GM19455 (cell line): ENCODE measurements around the gene HYAL1.

Source experiments
- ATAC-seq: cut with Tn5 transposase; IDR thresholded peaks from one replicate; pipeline ENCODE4 v1.9.1; 2021; ENCODE audit not compliant: unreplicated experiment

Gene HYAL1

DNA sequence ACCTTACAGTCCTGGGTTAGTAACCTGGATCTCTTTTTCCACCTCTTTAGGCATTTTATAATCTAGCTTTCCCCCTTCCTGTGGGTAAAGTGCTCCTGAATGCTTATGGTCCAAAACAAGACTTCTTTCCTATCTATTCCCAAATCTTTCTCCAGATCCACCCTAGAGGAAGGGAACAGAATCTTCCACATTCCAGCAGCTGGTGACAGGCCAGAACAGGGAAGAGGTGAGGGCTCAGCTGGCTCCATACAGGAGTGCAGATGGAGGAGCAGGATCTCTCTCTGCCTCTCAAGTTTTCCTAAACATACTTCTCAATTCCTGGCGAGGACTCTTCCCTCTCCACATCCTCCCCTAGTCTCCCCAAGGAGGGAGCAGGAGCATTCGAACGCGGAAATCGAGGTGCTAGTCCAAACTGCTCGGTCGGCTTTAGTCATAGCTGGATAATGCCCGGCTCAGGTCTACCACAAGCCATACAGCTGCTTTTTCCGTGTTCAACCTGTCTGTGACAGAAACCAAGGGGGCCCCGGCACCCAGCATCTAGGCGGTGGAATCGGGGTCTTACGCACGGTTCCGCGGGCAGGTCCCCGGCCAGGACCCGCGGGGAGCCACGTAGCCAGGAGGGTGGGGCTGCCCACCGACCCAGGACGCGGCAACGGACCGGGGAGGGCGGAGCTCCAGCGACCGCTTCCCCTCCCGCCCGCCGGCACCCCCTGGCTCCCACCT is 33.2 kb upstream of the HYAL1 start:
- ATAC-seq: peak; percentile 34

DNA sequence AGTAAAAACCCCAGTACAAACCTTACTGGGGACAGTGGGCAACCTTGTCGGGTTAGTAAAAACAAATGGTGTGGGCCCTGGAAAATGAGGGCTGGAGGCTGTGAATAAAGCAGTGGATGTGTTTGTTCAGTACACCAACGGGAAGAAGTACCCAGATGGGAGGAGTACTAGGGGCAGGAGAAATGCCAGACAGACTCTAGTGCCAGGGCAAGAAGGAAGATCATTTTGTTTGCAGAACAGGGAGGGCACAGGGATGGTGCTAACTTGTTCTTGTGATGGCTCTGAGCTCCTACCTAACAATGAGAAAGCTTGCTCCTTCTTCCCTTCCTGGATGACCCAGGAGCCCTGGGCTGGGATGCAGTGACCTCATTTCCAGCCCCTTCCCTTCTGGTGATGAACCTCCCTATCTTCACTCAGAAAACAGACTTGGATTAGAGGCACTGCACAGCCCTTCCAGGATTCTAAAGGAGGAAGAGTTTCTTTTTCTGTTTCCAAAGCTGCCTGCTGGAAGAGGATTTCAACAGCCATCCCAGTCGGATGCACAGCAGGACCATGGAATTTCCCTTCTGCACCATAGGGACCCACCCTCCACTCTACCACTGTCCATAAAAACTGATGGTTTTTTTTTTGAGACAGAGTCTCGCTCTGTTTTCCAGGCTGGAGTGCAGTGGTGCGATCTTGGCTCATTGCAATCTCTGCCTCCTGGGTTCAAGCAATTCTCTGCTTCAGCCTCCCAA is 31.1 kb upstream of the HYAL1 start:
- ATAC-seq: no peak

DNA sequence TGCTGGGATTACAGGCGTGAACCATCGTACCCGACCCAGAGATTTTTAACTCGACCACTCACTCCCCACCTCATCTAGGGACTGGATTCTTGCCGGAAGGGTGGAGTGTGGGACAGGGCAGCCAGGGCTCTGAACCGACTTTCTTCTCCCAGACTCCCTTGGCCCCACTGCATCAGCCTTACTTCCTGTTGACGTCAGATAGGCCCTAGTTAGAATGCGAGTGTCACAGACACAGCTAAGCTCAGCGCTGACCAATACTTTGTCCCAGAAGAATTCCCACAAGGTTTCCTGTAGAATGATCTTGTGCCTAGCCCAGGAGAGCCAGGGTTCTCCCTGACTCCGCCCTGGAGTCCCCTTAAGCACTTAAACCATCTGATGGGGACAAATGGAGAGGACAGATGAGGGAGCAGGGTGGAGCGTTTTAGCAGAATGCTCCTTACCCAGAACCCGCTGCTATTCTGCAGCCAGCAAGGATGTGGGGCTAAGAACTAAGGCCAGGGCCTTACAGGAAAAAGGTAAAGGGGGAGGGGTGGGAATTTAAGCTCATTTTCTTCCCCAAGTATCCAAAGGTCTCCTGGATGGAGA is 30.5 kb upstream of the HYAL1 start:
- no peak for ATAC-seq

DNA sequence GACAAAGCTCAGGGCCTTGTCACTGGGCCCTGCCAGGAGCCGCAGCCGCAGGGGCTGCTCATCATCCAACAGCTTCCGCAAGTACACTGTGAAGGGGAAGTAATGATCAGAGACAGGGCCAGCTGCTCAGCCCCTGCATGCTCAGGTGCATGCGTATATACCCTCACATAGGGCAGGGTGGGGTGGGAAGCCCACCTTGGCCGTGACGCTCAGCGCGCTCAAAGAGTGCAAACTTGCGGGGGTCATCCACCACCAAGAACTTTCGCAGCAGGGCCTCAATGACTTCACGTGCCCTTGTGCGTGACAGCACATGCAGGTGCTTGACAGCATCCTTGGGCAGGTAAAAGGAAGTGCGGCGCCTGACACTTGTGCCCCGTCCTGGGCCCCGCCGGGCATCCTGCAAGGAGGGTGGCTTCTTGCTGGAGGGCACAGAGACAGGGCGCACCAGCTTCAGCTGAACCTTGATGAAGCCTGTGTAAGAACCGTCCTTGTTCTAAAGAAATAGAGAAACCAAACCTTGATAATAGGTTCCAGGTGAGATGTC is 28.1 kb upstream of the HYAL1 start:
- no peak for ATAC-seq

DNA sequence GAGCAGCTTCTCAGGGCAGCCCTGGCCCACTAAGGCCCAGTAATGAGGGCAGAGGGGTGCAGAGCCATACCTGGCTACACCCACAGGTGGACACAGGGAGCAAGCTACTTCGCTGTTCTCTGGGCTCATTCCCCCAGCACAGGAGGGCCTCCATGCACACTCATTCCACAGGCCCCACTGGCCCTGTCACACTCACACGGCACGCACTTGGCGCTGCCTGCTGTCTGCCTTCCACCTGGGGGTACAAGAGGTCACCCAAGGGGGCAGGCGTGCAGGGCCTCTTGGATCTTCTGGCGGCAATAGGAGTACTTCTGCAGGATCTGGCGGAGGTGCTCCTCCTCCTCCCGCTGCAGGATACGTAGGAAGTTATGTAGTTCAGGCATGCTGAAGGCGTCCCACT is 27.0 kb upstream of the HYAL1 start:
- ATAC-seq: no peak

DNA sequence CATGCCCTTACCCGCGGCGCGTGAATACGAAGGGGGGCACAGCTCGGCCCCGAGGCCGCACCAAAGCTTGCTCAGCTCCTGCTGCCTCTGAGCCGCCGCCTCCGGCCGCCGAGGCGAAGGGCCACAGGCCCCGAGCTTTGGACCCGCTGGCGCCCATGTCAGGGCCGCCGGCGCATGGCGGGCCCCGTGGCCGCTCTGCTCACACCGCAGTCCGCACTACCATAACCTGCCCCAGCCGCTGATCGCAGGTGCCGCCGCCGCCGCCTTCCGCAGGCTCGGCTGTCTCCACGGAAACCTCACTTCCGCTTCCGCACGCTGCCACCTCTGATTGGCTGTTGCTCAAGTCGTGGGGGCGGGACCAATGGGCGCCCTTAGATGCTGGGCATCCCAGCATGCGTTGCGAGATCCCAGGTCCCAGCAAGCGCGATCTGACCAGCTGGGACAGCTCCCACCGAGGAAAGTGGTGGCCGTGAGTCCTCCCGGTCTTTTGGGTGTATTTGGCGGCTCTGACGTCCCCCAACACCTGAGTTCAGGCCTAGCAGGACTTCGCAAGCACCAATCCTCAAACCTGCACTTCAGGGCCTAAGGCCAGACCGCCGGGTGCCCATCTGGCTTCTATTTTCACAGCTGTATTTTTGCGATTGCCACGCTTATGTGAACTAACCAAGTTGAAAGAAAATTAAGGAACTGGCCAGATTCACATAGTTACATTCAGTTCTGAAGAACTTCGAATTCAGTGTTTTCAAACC is 24.7 kb upstream of the HYAL1 start, which contains the start of gene TUSC2:
TUSC2 (minus strand) TSS at position 281 of the 749 bp plus-strand sequence; CDS start at position 157, 124 bp downstream.
- peak; percentile 81 for ATAC-seq

DNA sequence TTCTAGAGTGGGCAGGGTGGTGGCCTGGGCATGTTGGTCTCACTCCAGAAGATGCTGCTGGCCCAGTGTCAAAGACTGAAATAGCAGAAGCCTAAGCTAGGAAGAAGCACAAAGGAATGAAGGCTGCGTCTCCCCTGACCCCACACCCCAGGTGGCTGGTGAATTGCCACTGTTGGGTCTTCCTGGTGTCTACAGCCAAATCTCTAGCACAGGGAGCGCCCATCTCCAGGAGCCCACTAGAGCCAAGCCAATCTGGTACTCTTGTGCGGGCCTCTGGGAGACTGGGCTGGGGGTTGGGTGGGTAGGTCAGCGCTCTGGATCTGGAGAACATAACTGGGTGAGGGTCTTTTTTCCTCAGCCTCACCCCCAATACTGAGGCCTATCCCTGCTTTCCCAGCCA is 23.8 kb upstream of the HYAL1 start:
- no peak for ATAC-seq

DNA sequence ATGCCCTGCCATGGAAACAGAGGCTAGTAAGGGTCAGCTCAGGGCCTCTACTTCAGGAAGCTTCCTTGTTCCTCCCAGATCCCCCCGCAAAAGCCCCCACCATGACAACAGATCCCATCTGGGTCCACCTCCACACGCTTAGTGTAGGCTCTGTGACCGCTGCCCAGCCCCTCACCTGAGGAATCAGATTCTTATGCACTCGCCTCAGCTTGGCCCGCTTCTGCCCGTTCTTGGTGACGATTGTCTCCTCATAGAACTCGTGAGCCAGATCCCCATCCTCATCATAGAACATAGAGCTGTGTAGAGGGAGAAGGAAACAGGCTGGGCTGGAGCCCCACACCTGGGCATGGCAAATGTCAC is 22.8 kb upstream of the HYAL1 start:
- ATAC-seq: no peak

DNA sequence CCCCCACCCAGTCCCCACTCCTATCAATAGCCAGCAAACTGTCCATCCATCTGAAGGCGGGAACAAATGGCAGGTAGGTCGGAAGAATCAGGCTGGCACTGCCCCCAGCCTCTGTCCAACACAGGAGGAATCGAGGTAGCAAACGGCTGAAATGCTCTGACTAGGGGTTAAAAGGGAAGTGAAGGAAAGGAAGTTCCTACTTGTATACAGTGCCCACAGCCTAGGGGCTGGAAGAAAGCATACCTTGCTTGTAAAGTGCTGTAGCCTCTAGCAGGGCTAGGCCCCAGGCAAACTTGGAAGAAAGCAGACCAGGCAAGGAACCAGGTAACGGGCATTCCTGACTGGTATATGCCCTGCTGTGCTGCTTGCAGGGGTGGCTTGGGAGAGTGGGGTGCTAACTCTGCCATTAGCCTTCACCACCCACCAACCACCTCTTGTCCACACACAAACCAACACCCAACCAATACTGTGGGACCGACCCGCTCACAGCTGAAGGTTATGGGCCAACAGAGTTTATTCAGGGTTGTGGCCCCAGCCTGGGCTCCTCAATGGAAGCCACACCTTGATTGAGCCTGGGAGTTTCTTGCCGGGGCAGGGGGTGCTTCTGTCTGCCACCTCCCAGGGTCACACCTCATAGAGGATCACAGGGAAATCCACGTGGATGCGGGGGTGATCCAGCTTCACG is 22.3 kb upstream of the HYAL1 start:
- ATAC-seq: no peak

DNA sequence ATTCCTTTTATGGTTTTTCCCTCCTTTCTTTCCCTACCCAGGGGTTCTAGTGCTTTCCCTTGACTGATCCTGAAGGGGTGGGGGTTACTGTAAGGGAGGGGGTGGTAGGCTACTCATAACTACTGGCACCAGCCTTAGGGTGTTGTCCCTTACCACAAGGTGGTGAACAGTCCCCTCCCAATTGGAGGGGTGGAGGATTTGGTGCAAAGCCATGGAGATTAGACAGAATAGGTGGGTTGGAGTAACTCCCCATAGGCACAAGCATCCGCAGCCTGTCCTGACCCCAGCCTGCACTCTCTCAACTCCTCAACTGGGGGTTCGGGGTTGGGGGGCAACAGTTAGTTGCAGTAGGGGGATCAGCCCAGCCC is 21.7 kb upstream of the HYAL1 start:
- no peak for ATAC-seq

DNA sequence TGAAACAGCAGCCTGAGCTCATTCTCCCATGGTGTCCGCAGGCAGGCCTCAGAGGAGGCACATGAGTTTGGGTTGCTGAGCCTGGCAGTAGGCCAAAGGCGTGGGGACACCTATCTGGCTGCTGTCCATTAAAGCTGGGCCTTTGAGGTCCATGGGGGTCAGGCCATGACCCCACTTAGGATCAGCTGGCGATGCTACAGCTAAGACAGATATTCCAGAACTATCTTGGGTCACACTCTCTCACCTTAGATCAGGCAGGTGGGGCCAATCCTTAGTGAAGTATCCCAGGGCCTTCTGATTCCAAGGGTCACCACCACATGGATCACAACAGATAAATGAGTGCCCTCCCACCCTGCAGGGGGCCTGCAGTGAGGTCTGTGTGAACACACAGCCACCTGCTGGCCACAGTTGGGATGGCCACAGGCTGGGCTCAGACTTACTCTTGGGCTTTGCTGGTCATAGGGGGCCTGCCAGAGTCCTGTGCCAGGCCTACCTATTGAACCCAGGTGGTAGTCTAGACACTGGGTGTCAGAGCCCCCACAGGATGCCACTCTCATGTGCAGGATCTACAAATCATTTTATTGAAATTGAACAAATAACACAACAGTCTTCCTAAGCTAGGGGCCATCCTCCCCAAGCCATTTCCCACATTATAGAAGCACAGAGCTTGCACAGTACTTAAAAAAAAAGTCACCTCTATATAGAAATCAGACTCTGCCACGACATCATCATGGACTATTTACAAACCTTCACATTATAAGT is 21.2 kb upstream of the HYAL1 start:
- ATAC-seq: no peak

DNA sequence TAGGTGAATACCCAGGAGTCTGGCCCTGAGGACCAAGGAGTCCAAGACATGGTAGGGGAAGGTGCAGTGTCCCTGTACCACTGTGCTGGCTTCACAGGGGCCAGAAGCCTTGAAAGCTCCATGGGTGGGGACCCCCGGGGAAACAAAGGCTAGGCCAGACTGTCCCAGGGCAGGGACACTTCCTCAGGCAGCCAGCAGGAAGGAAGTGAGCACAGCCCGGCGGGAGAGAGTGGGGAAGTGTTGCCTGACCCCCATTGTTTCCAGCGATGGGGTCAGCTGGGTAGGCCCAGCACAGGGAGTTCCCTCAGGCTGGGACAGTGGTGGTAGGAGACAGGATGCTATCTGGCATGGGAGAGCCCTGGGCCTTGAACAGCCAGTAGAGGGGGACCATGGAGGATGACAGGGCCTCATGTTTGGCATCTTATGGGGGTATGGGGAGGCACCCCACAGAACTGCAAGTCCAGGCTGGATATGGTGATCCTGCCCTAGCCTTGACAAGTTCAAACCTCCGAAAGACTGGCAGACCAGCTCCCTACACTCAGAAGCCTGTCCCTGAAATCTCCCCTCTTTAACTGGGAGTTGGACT is 20.3 kb upstream of the HYAL1 start:
- ATAC-seq: no peak

DNA sequence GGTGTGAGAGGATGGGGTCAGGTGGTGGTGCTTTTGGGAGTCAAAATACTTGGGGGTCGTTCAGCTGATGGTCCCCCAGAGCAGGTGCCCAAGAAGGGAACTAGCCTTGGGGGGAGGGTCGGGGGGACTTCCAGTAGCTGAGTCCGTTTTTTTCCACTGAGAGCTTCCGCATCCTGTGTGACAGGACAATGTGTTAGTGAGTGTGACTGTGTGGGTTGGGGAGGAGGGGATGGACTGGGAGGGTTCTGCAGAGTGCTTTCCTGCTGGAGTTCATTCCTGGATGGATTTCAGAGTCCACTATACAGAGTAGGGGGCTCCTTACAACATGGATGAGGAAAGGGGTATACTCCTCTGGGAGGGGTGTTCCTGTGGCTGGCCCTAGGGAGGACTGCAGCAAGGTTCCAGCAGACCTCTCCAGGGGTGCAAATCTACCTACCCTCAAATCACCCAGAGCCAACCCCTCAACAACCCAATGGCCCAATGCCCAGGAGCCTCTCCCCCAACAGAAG is 19.8 kb upstream of the HYAL1 start:
- no peak for ATAC-seq

DNA sequence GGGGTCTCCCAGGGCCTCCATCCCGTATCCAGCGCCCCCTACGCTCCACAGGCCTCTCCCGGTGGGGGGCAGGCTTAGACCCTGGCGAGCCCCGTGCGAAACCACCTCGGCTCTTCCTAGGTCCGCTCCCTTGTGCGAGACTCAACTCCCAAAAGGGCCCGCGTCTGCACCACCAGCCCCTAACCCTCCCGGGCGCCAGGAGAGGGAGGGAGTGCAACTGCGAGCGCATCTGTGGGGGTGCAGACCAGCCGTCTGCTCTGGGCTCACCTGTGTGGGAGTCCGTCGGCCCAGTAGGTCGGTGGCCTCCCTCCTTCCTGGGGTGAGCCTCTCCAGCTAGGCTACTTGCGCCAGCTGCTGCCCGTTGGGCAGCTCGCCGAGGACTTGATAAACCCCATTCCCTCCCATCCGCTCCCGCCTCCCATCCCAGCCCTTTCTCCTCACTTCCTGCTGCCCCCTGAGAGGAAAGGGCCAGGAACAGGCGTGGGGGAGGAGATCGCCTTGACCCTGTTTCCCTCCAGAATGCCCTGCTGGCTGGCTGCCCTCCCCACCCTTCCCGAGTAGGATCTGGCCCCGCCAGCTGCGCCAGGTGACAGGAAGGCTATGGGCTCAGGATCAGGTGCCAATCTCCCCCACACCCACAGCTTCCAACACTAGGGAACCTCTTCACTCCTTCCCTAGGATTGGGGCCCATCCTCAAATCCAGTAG is 19.2 kb upstream of the HYAL1 start, which contains the start of gene HYAL2:
HYAL2 (minus strand) TSS at position 360 of the 706 bp plus-strand sequence. CDS start 2,256 bp downstream, outside the sequence.
- ATAC-seq: no peak

DNA sequence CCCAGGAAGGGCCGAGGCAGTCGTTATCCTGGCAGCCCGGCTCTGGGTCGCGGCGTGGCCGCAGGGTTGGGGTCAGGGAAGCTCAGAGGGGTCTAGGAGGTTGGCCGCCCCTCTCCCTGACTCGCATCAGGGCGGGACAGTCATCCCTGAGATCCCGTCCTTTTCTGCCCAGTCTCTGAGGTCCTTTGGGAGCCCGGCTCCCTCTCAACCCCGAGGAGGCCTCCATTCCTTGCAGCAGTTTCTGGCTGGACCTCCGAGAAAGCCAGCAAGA is 18.7 kb upstream of the HYAL1 start:
- ATAC-seq: no peak

DNA sequence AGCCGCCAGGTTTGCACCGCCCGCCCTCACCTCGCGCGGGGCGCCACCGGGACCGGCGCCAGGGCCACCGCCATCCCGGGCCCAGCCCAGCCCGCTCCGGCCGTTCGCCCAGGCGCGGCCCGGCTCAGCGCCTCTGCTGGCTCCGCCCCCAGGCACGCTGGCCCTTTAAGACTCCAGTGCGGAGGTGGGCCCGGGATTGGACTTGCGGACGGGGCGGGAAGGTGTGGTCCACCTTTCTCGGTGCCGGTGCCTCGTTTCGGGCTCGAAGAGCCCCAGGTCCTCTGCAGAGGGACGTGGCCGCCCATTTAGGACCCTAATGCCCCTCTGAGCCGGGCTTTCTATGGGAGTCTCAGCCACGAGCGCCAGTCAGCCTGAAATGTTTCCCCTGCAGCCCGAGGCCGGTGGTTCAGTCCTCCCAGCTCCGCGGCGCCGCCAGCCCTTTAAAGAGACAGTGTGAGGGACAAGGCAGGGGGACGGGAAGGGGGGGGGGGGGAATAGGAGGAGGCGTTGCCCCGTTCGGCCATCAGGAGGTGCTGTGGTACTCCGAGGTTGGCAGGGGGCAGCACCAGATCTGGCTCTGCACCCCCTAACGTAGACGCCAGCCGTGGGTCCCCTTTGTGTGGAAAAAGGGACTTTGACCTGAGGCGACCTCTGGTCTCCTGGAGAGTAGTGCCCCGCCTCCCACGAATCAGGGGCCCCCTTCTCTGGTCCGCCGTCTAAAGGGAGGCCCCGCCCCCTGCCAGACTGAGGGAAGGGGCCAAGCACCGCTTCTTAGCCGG is 18.2 kb upstream of the HYAL1 start:
- peak; percentile 77 for ATAC-seq

DNA sequence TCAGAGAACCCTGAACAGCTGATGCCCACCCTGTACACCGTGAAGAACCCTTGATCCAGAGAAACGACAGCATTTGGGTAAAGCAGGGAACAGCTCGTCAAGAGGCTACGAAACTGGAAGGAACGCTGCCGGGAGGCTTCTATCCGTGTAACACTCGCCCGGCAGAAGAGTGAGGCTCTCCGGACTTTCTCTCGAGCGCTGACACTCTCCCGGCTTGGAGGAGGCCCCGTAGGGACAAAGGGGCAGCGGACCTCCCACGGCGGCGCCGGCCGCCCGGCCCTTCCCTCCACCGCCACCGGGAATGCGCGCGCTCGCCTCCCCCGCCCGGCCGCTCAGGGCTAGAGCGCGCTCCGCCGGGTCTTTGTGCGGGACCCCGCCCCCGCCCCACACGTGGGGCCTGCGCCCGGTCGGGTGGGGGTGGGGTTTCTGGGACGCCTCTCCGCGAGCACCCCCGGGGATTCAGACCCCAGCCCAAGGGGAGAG is 17.5 kb upstream of the HYAL1 start:
- ATAC-seq: peak; percentile 53
